ENCODE measurements around the gene TSSK6.

Gene TSSK6

DNA sequence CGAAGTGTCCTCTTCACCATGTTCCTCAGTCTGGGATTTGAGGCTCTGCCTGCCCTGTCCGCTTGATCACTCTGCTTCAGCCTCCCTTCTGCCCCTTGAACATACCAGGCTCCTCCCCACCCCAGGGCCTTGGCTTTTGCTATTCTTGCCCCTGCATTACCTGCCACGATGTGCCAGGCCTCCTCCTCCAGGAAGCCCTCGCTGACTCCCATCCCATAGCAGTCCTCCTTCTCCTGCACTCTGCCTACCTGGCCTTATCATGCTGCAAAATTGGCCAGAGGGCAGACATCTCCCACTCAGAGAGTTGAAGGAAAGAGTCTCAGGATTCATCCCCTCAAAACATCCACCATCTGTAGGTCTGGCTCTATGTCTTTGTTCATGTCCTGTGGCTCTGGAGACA lies 15.5 kb upstream of the TSSK6 start:
- no peak for DNase-seq (ENCODE audit: low read depth in 2 of 2)

- no peak for DNase-seq (ENCODE audit: low read depth in 2 of 2)
Observed at GRCh38 chr19:19530423-19530804, 15.1 kb upstream of the TSSK6 start.

DNA sequence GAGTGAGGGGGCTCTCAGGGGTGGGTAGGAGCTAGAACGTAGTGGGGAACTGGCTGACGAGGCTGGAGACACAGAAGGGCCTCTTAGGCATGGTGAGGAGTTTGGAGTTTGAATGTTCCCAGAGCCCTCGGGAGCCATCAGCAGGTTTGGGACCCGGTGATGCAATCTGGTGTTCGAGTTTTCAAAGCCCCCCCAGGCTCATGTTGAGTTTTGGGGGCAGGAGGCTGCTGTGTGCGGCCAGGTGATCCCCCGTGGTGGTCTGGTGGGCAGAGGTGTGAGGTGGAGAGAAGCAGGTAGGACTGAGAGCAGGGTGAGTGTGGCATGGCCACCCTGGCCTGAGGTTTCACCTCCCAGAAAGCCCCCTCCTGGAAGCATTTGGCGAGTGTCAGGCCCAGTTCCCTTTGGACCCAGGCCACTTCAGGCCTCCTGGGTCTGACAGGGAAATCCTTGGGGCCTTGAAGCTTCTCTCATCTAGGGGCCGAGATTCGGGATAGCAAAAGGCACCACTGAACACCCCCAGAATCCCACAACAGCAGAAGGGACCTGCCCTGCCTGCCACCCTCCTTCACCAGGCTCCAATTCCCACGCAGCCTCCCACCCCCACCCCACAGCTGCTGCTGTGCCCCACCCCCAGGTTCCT lies 14.6 kb upstream of the TSSK6 start:
- no peak for DNase-seq (ENCODE audit: low read depth in 2 of 2)

DNA sequence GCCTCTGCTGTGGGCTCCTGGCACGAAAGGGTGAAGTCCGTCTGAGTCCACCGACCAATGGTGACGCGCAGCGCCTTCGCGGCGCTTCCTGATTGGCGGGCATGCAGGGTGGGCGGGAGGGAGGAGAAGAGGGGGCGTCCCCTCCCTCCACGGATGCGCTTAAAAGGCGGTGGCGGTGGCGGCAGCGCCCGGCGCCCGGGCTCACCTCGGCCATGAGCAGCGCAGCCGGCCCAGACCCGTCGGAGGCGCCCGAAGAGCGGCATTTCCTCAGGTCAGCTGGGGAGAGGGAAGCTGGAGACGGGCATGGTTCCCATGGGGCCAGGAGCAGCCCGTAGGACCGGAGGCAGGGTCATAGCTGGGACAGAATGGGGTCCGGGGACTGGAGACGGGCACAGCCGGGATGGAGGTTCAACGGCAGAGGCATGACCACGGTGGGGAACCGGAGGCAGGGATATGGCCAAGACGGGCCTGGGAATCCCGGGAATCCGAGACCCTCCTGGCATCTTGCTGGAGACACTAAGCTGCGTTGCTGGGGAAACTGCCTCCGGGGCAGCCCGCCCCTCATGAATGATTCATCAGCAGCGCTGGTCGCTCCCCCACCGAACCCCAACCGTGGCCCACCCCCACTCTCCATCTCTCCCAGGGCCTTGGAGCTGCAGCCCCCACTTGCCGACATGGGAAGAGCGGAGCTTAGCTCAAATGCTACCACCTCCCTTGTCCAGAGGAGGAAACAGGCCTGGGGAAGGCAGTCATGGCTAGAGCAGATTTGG lies 13.6 kb upstream of the TSSK6 start, which contains the start of gene YJEFN3:
Gene YJEFN3 (plus strand): TSS at position 191 of the 770 bp plus-strand sequence. CDS start 22 bp downstream, at position 213.
- no peak for DNase-seq (ENCODE audit: low read depth in 2 of 2)

GRCh38 chr19:19527674-19528625 lies 12.6 kb upstream of the TSSK6 start:
- DNase-seq (ENCODE audit: low read depth in 2 of 2) = no peak

DNA sequence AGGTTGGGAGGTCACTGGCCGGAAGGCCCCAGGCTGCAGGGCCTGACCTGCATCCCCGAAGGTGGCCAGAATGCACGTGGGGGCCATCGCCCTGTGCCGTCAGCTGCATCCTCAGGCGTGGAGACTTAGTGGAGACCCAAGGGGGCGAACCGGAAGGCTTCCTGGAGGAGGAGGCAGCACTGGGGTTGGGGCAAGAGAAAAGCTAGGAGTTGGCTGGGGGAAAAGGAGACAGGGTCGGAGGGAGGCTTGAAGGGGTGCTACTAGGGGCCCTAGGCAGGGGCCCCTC lies 12.0 kb upstream of the TSSK6 start:
- DNase-seq (ENCODE audit: low read depth in 2 of 2) = no peak

GRCh38 chr19:19526581-19527370 lies 11.4 kb upstream of the TSSK6 start:
- DNase-seq (ENCODE audit: low read depth in 2 of 2) = no peak

DNA sequence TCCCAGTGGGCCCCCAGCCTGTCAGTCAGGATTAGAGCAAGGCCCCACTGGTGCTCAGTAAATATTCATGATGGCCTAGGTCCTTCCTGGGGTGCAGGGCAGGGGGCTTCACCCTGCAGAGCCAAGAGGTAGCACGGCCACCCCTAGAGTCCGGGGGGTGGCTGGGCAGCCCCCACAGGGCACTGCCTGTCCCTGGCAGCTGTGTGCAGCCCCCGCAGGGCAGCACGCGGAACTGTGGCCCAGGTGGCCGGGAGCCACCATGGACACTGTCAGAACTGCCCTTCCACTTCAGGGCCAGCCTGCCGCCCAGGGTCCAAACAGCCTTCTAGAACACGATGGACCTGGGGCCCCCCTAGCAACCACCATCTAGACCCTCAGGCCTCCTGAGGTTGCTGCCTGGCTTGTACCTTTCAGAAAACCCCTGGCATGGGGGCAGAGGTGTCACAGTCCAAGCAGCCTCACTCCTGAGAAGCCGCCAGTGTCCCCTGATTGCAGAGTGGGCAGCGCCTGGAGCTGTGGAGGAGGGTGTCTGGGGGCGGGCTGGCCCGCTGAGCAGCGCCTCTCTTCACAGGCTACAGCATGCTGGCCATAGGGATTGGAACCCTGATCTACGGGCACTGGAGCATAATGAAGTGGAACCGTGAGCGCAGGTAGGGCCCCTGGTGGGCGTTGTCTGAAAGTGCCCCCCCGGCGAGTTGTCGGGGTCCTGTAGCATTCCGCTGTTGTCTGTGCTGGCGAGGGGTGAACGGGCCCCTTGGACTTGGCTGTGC lies 10.4 kb upstream of the TSSK6 start:
- no peak for DNase-seq (ENCODE audit: low read depth in 2 of 2)

- DNase-seq (ENCODE audit: low read depth in 2 of 2) = no peak
Observed at GRCh38 chr19:19524053-19524452, 8.7 kb upstream of the TSSK6 start.

- no peak for DNase-seq (ENCODE audit: low read depth in 2 of 2)
Observed at GRCh38 chr19:19523177-19523576, 7.8 kb upstream of the TSSK6 start.

DNA sequence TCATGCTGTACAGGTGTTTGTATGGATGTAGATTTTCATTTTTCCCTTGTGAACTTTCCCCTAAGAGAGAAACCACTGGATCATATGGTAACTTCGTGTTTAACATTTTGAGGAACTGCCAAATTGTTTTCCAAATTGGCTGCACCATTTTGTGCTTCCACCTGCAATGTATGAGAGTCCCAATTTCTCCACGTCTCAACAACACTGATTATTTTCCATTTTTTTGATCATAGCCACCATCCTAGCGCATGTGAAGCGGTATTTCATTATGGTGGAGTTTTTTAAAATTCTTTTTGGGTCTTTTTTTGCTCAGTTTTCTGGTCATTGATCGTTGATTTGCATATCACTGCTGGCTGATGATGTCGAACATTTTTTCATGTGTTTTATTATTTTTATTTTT lies 5.6 kb upstream of the TSSK6 start:
- DNase-seq (ENCODE audit: low read depth in 2 of 2) = no peak

- DNase-seq (ENCODE audit: low read depth in 2 of 2) = no peak
Observed at GRCh38 chr19:19517235-19517619, 1.9 kb upstream of the TSSK6 start.

DNA sequence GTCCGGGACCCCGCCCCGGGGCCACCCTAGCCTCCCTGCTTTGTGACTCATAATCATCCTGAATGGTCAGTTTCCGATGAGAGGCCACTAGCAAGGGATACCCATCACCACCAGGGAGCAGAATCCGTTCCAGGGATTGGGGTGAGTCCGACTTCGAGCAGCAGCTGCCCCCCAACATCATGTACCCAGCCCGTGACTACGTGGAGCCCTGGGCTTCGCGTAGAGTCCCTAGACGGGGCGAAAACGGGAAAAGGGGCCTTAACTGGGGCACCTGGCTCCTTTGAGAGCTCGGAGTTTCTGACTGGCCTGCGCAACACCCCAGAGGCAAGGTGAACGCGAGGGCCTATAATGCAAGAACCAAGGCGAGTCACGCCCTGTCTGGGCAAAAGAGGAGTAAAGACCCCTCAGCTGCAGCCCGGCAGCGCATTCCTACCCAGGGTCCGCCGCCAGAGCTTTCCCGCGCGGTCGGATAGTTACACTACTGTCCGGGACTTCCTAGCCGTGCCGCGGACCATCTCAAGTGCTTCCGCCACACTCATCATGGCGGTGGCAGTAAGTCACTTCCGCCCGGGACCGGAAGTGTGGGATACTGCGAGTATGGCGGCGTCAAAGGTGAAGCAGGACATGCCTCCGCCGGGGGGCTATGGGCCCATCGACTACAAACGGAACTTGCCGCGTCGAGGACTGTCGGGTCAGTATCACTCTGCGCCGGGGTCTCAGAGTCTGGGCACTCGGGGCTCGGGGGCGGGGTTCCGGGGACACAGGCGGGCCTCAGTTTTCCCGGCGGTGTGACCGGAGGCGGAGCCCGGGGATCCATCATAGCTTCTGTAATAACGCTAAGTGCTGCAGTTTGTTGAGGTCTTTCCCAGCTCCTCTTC lies 533 bp upstream of the TSSK6 start, which contains the start of gene NDUFA13:
Gene NDUFA13 (plus strand): TSS at position 584 of the 878 bp plus-strand sequence. CDS start 14 bp downstream, at position 598.
- DNase-seq (ENCODE audit: low read depth in 2 of 2) = peak; percentile 81 to 88

- no peak for DNase-seq (ENCODE audit: low read depth in 2 of 2)
Observed at GRCh38 chr19:19514215-19514657, 1.1 kb downstream of the TSSK6 start.

- no peak for DNase-seq (ENCODE audit: low read depth in 2 of 2)
Observed at GRCh38 chr19:19513682-19514081, 1.7 kb downstream of the TSSK6 start.

DNA sequence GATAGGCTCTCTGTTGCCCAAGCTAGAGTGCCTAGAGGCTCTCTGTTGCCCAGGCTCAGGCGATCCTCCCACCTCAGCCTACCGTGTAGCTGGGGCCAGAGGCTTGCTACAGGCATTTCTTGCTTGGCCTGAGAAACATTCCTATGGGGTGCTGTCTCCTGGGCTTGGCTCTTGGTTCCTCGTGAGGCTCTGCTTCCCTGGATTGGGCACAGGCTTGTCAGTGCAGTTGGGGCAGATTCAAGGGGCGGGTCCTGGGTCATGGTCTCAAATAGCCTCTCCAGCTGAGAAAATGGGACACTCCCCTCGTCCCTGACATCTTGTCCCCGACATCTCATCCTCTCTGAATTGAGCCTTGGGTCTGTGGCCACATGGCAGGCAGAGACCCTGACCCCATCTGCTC lies 4.9 kb downstream of the TSSK6 start:
- no peak for DNase-seq (ENCODE audit: low read depth in 2 of 2)

- DNase-seq (ENCODE audit: low read depth in 2 of 2) = no peak
Observed at GRCh38 chr19:19508217-19508616, 7.1 kb downstream of the TSSK6 start.

DNA sequence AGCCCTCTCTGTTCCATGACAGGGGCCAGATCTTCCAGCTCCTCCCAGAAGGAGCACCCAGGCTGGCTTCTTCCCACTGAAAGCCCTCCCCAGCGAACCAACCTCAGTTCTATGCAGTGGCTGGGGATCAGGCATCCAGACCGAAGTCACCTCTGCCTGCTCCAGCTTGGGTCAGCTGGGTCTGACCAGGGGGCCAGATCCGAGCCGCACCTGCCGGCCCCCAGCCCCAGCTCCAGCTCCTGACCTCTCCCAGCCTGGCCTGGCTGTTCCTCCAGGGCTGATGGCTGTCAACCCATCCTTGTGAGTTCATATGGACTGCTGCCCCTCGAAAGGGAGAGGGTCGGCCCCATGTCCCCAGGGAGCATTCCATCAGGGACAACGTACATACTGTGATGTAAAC lies 8.0 kb downstream of the TSSK6 start:
- DNase-seq (ENCODE audit: low read depth in 2 of 2) = no peak

- DNase-seq (ENCODE audit: low read depth in 2 of 2) = no peak
Observed at GRCh38 chr19:19506592-19506991, 8.8 kb downstream of the TSSK6 start.
